B cell (primary cell): ENCODE results near the gene CFAP54. TPM values are rescaled to one million over a fixed set of nuclear protein-coding genes. Genes with fewer than 3 reads are reported as not detected.
"Not testable (repeated sequence)": the region's sequence is repeated elsewhere in the genome, so short reads cannot be mapped to it uniquely, and the experiment has no call there.

Source experiments
- ATAC-seq: fragments of 200-7000 bp; cut with Tn5 transposase; one replicate; pipeline ENCODE4 v1.10.0; 2021; ENCODE audit warnings: low read depth, mild to moderate bottlenecking, moderate number of reproducible peaks, moderate library complexity
- CTCF ChIA-PET: fragments of 350-600 bp; sonication (Branson Sonifier 250); formaldehyde crosslinking; loops from one replicate; lab custom pipeline; 2021; ENCODE audit warnings: antibody characterized with exemption, inconsistent platforms; lab: Charles Lee
- POLR2A ChIA-PET: fragments of 350-600 bp; sonication (Branson Sonifier 250); formaldehyde crosslinking; loops from one replicate; lab custom pipeline; 2021; ENCODE audit warnings: antibody characterized with exemption; lab: Charles Lee
- DNase-seq: peaks from one replicate; pipeline ENCODE4 v3.0.0; 2013
- H2AFZ ChIP-seq: 2 replicates; pipeline ENCODE4 v1.6.1; 2012; ENCODE audit warnings: mild to moderate bottlenecking, low read depth, low read length; ENCODE audit not compliant: insufficient read depth, poor library complexity, severe bottlenecking
- H3K27ac ChIP-seq, 2 donors: 1 replicate in 1 of 2; 2 replicates in 1 of 2; pipeline ENCODE4 v1.5.1; 2012 to 2013; ENCODE audit warnings: low read length in 2 of 2, mild to moderate bottlenecking in 2 of 2, moderate library complexity in 1 of 2
- H3K27me3 ChIP-seq, 4 experiments: fragments of 200-600 bp in 1 of 4; sonication (generic) in 1 of 4; replicated peaks in 1 of 4; 1 replicate in 2 of 4; 2 replicates in 2 of 4; pipeline versions ENCODE4 v1.6.1 to v1.7.0; 2013 to 2016; ENCODE audit warnings: low read length in 3 of 4, mild to moderate bottlenecking in 2 of 4, mixed read lengths in 1 of 4, moderate library complexity in 1 of 4; ENCODE audit not compliant: insufficient read depth in 4 of 4, control insufficient read depth in 3 of 4; ENCODE audit errors: control extremely low read depth in 1 of 4
- H3K36me3 ChIP-seq, 2 experiments: replicated peaks in 1 of 2; 1 replicate in 1 of 2; 2 replicates in 1 of 2; pipeline versions ENCODE4 v1.6.1 to v1.7.1; 2013; ENCODE audit warnings: low read length in 1 of 2; ENCODE audit not compliant: insufficient read depth in 2 of 2, control insufficient read depth in 1 of 2; ENCODE audit errors: control extremely low read depth in 1 of 2, extremely low read depth in 1 of 2
- H3K4me1 ChIP-seq, 2 donors: fragments of 200-600 bp in 1 of 2; sonication (generic) in 1 of 2; 1 replicate in 1 of 2; 2 replicates in 1 of 2; pipeline versions ENCODE4 v1.5.1 to v1.6.1; 2013 to 2017; ENCODE audit warnings: low read length in 2 of 2; ENCODE audit not compliant: control insufficient read depth in 2 of 2, insufficient read depth in 2 of 2
- H3K4me2 ChIP-seq: replicated peaks from 2 replicates; pipeline ENCODE3; 2012; ENCODE audit warnings: mild to moderate bottlenecking, low read depth, low read length; ENCODE audit not compliant: poor library complexity, severe bottlenecking
- H3K4me3 ChIP-seq, 5 experiments: fragments of 200-600 bp in 1 of 5; sonication (generic) in 1 of 5; 1 replicate in 3 of 5; 2 replicates in 2 of 5; pipeline versions ENCODE4 v1.5.1 to v1.7.0; 2011 to 2016; ENCODE audit warnings: low read length in 4 of 5, mild to moderate bottlenecking in 4 of 5, low read depth in 2 of 5, control low read depth in 1 of 5, moderate library complexity in 1 of 5; ENCODE audit not compliant: insufficient read depth in 1 of 5; ENCODE audit errors: control extremely low read depth in 1 of 5, extremely low read depth in 1 of 5
- H3K79me2 ChIP-seq: fragments of 200-600 bp; sonication (generic); one replicate; pipeline ENCODE4 v1.6.0; 2016; ENCODE audit warnings: low read length; ENCODE audit not compliant: control insufficient read depth, insufficient read depth
- H3K9ac ChIP-seq: fragments of 200-600 bp; sonication (generic); 2 replicates; pipeline ENCODE4 v1.6.1; 2017; ENCODE audit warnings: mild to moderate bottlenecking, low read length, moderate library complexity
- H3K9me3 ChIP-seq, 3 donors: one replicate each; pipeline versions ENCODE4 v1.6.1 to v1.7.1; 2013; ENCODE audit warnings: low read length in 2 of 3; ENCODE audit not compliant: control insufficient read depth in 2 of 3, insufficient read depth in 1 of 3; ENCODE audit errors: control extremely low read depth in 1 of 3
- H4K20me1 ChIP-seq: 2 replicates; pipeline ENCODE4 v1.6.0; 2012; ENCODE audit warnings: mild to moderate bottlenecking, low read length; ENCODE audit not compliant: insufficient read depth, control insufficient read depth, poor library complexity, severe bottlenecking
- H3K27ac Mint-ChIP-seq: one replicate; pipeline ENCODE4 v1.8.0; 2021; ENCODE audit warnings: mixed read lengths
- H3K27me3 Mint-ChIP-seq: one replicate; pipeline ENCODE4 v1.8.0; 2021; ENCODE audit warnings: mixed read lengths
- H3K4me1 Mint-ChIP-seq: one replicate; pipeline ENCODE4 v1.8.0; 2021; ENCODE audit warnings: mixed read lengths
- H3K4me3 Mint-ChIP-seq: one replicate; pipeline ENCODE4 v1.8.0; 2021; ENCODE audit warnings: mixed read lengths
- H3K9me3 Mint-ChIP-seq: one replicate; pipeline ENCODE4 v1.8.0; 2022; ENCODE audit warnings: mixed read lengths; ENCODE audit not compliant: insufficient read depth
- EZH2 ChIP-seq: IDR thresholded peaks from 2 replicates; pipeline ENCODE4 v1.6.1; 2012; ENCODE audit warnings: borderline replicate concordance, low read depth, mild to moderate bottlenecking, moderate library complexity, low read length; ENCODE audit not compliant: insufficient read depth, poor library complexity, severe bottlenecking
- WGBS: methylation state at CpG from one replicate; pipeline ENCODE4 v1.1.5; 2013; ENCODE audit warnings: missing lambda C conversion rate; ENCODE audit not compliant: insufficient coverage; 5-methylcytosine and 5-hydroxymethylcytosine counted together
- intact Hi-C: fragments of 100-400 bp; cut with micrococcal nuclease; formaldehyde crosslinking; loops from one replicate; pipeline ENCODE4 v1.10.0; 2022
- polyA plus RNA-seq: library from polyadenylated mRNA; depleted of rRNA; stranded (reverse); fragments of >200 nt; gene quantifications from 2 replicates; pipeline ENCODE4 v1.2.3, GENCODE V29; 2012
- total RNA-seq, 2 donors: library from RNA; stranded (reverse); fragments of 120-200 nt in 1 of 2; gene quantifications; 1 replicate in 1 of 2; 2 replicates in 1 of 2; pipeline versions ENCODE4 v1.2.3 to v1.2.4, GENCODE V29; 2013 to 2022
- TF ChIP-seq, protein P1 (sequence below): fragments of 200-600 bp; IDR thresholded peaks from one replicate; pipeline ENCODE4 v1.8.0; 2022; ENCODE audit warnings: antibody characterized with exemption, mild to moderate bottlenecking

Gene CFAP54
- total and polyA plus RNA-seq, 2 donors (not counting 1 experiment from before 2014, with no cell fraction given) = 0.12 to 0.76 TPM

DNA sequence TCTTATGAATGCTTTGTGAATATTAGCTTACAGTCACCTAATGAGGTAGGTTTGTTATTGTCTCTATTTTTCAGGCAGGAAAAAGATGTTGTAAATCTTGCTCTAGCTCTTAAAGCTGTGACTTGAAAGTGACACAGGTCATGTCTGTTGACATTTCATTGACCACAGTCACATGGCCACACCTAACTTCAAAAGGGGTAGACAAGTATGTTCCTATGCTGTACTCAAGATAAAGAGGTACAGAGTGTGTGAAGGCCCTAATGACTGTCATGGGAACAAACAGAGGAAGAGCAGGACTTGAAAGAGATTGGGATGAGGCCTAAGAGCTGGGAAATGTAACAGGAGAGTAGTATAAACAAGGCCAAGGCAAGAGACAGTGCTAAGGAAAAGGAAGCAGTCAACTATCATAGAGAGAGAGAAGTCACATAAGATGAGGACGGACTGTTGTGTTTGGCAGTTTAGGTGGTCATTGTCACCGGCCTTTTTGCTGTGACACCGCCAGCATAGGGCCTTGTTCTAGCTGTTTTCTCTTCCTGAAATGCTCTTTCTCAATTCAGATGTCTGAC lies 181.0 kb downstream of the CFAP54 start:
- no peaks in the 10 kb centered on the region for H3K79me2 ChIP-seq
- Mint-ChIP-seq H3K27ac (no peak overlapping the region), H3K27me3 (peaks cover 4% of the 10 kb centered on the region), H3K4me1 (no peaks in the 10 kb centered on the region), H3K9me3 (no peaks in the 10 kb centered on the region), H3K4me3 (no peak overlapping the region)
- no peaks in the 10 kb centered on the region for H4K20me1 ChIP-seq
- WGBS = 100% methylated on average over 1 of the region's 3 CpGs
- CTCF ChIA-PET = no interaction called here
- intact Hi-C loops = no loop called here
- H3K27ac ChIP-seq = no peak overlapping the region
- TF ChIP-seq, protein P1, sequence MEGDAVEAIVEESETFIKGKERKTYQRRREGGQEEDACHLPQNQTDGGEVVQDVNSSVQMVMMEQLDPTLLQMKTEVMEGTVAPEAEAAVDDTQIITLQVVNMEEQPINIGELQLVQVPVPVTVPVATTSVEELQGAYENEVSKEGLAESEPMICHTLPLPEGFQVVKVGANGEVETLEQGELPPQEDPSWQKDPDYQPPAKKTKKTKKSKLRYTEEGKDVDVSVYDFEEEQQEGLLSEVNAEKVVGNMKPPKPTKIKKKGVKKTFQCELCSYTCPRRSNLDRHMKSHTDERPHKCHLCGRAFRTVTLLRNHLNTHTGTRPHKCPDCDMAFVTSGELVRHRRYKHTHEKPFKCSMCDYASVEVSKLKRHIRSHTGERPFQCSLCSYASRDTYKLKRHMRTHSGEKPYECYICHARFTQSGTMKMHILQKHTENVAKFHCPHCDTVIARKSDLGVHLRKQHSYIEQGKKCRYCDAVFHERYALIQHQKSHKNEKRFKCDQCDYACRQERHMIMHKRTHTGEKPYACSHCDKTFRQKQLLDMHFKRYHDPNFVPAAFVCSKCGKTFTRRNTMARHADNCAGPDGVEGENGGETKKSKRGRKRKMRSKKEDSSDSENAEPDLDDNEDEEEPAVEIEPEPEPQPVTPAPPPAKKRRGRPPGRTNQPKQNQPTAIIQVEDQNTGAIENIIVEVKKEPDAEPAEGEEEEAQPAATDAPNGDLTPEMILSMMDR = no peak
- TF ChIP-seq EZH2 = no peak
- no peak overlapping the region for H3K9ac ChIP-seq
- H3K36me3 ChIP-seq = no peaks in the 10 kb centered on the region
- ATAC-seq = no peak
- H3K4me3 ChIP-seq = no peak overlapping the region
- POLR2A ChIA-PET = no interaction called here
- no peaks in the 10 kb centered on the region for H3K4me1 ChIP-seq
- no peak overlapping the region for H3K4me2 ChIP-seq
- peaks cover 0 to 3% (median 1%) of the 10 kb centered on the region in 3 donors for H3K9me3 ChIP-seq
- no peak for DNase-seq
- no peak overlapping the region for H2AFZ ChIP-seq
- peaks cover 0 to 3% (median 0%) of the 10 kb centered on the region in 4 experiments for H3K27me3 ChIP-seq

- H3K4me2 ChIP-seq, H3K27ac Mint-ChIP-seq, intact Hi-C loops, H3K9me3 Mint-ChIP-seq, H3K4me1 ChIP-seq, CTCF ChIA-PET, ATAC-seq, H4K20me1 ChIP-seq, H3K4me1 Mint-ChIP-seq, H3K27me3 ChIP-seq, H3K9ac ChIP-seq, DNase-seq, H2AFZ ChIP-seq, H3K4me3 ChIP-seq, H3K9me3 ChIP-seq, H3K36me3 ChIP-seq, H3K79me2 ChIP-seq, H3K27ac ChIP-seq, POLR2A ChIA-PET, H3K27me3 Mint-ChIP-seq, H3K4me3 Mint-ChIP-seq: not testable (repeated sequence)
- no CpG with 5 or more reads among the region's 3 CpGs for WGBS
Observed at GRCh38 chr12:96675519-96675918, 186.1 kb downstream of the CFAP54 start.
